GM19193 (cell line): ENCODE measurements around the gene HNRNPF.

ENCODE experiments used
- POLR2A ChIP-seq: IDR thresholded peaks from 4 replicates; pipeline ENCODE4 v1.6.1; 2011; ENCODE audit not compliant: insufficient read depth, insufficient read length; ENCODE audit errors: extremely low read depth

HNRNPF gene

GRCh38 chr10:43386981-43387677 lies 21.9 kb downstream of the HNRNPF start:
- TF ChIP-seq POLR2A, result no peak

- no peak for TF ChIP-seq POLR2A
These were observed 22.4 kb downstream of the HNRNPF start for GRCh38 chr10:43386549-43386948.

- TF ChIP-seq POLR2A, result no peak
These were observed 23.5 kb downstream of the HNRNPF start for GRCh38 chr10:43385412-43386004.

- peak; percentile 51 for TF ChIP-seq POLR2A
These were observed 24.4 kb downstream of the HNRNPF start for GRCh38 chr10:43384252-43385221.

- no peak for TF ChIP-seq POLR2A
These were observed 25.6 kb downstream of the HNRNPF start for GRCh38 chr10:43383204-43383971.

GRCh38 chr10:43380610-43381222 lies 28.3 kb downstream of the HNRNPF start:
- no peak for TF ChIP-seq POLR2A

GRCh38 chr10:43377424-43377883 lies 31.5 kb downstream of the HNRNPF start:
- no peak for TF ChIP-seq POLR2A

- no peak for TF ChIP-seq POLR2A
These were observed 32.1 kb downstream of the HNRNPF start for GRCh38 chr10:43376828-43377423.

- no peak for TF ChIP-seq POLR2A
These were observed 32.8 kb downstream of the HNRNPF start for GRCh38 chr10:43376046-43376635.

GRCh38 chr10:43375401-43376020 lies 33.5 kb downstream of the HNRNPF start:
- TF ChIP-seq POLR2A, result no peak

- no peak for TF ChIP-seq POLR2A
These were observed 34.8 kb downstream of the HNRNPF start for GRCh38 chr10:43374194-43374593.

GRCh38 chr10:43373461-43373860 lies 35.5 kb downstream of the HNRNPF start:
- no peak for TF ChIP-seq POLR2A
